ENCODE measurements around the gene MYH11.
A peak's percentile ranks its signal among the peaks of the same experiment; 100 is the strongest.

The MYH11 gene

GRCh38 chr16:15752717-15753488, 103.9 kb downstream of the MYH11 start:
- no CpG with 5 or more reads among the region's 12 CpGs for WGBS (ENCODE audit: extremely low coverage, insufficient coverage, low lambda C conversion rate)

GRCh38 chr16:15751940-15752339, 104.9 kb downstream of the MYH11 start:
- WGBS (ENCODE audit: extremely low coverage, insufficient coverage, low lambda C conversion rate), result no CpG with 5 or more reads among the region's 7 CpGs
- Histone ChIP-seq H2BK120ac (ENCODE audit: low read depth, low read length) (no peak overlapping the region), H3K56ac (ENCODE audit: low read length) (no peak overlapping the region), H3K4ac (ENCODE audit: low read depth, low read length) (no peak overlapping the region), H3K4me3 (ENCODE audit: low read length) (no peak overlapping the region), H2BK5ac (ENCODE audit: low read length) (no peak overlapping the region), H3K9ac (ENCODE audit: low read length) (no peak overlapping the region), H3K36me3 (ENCODE audit: control insufficient read depth, insufficient read depth, low read length) (no peaks in the 10 kb centered on the region), H3K4me1 (ENCODE audit: control insufficient read depth, low read depth, low read length) (no peaks in the 10 kb centered on the region), H4K8ac (ENCODE audit: low read depth, low read length) (no peak overlapping the region), H3K27me3 (ENCODE audit: insufficient read depth, low read length, poor library complexity) (no peaks in the 10 kb centered on the region), H4K5ac (ENCODE audit: low read length) (no peak overlapping the region), H3K23ac (ENCODE audit: low read length) (no peak overlapping the region), H3K18ac (ENCODE audit: low read length) (no peak overlapping the region), H3K79me1 (ENCODE audit: low read length) (no peaks in the 10 kb centered on the region), H2AK5ac (ENCODE audit: low read length) (no peak overlapping the region), H3K4me2 (ENCODE audit: low read length) (no peak overlapping the region), H3K27ac (ENCODE audit: low read depth, low read length) (no peak overlapping the region), H2BK15ac (replicated peaks; ENCODE audit: low read depth) (no peak overlapping the region), H3K79me2 (ENCODE audit: control insufficient read depth, insufficient read depth, low read length) (no peaks in the 10 kb centered on the region)
- DNase-seq, result no peak

More at GRCh38 chr16:15752717-15753488, 103.9 kb downstream of the MYH11 start:
- DNase-seq, result no peak
- no peak overlapping the region for H2AK5ac ChIP-seq (ENCODE audit: low read length)
- H3K56ac ChIP-seq (ENCODE audit: low read length), result no peak overlapping the region
- no peak overlapping the region for H4K8ac ChIP-seq (ENCODE audit: low read depth, low read length)
- H3K4ac ChIP-seq (ENCODE audit: low read depth, low read length), result no peak overlapping the region
- H4K5ac ChIP-seq (ENCODE audit: low read length), result no peak overlapping the region
- no peak overlapping the region for H3K4me2 ChIP-seq (ENCODE audit: low read length)
- H3K79me2 ChIP-seq (ENCODE audit: control insufficient read depth, insufficient read depth, low read length), result no peaks in the 10 kb centered on the region
- H3K79me1 ChIP-seq (ENCODE audit: low read length), result no peaks in the 10 kb centered on the region
- no peak overlapping the region for H2BK120ac ChIP-seq (ENCODE audit: low read depth, low read length)
- no peaks in the 10 kb centered on the region for H3K4me1 ChIP-seq (ENCODE audit: control insufficient read depth, low read depth, low read length)
- H3K36me3 ChIP-seq (ENCODE audit: control insufficient read depth, insufficient read depth, low read length), result no peaks in the 10 kb centered on the region
- no peak overlapping the region for H2BK15ac ChIP-seq (replicated peaks; ENCODE audit: low read depth)
- no peak overlapping the region for H3K18ac ChIP-seq (ENCODE audit: low read length)
- no peak overlapping the region for H3K27ac ChIP-seq (ENCODE audit: low read depth, low read length)
- H3K4me3 ChIP-seq (ENCODE audit: low read length), result no peak overlapping the region
- H3K23ac ChIP-seq (ENCODE audit: low read length), result no peak overlapping the region
- no peaks in the 10 kb centered on the region for H3K27me3 ChIP-seq (ENCODE audit: insufficient read depth, low read length, poor library complexity)
- no peak overlapping the region for H3K9ac ChIP-seq (ENCODE audit: low read length)
- H2BK5ac ChIP-seq (ENCODE audit: low read length), result no peak overlapping the region

- Histone ChIP-seq H3K27me3 (ENCODE audit: insufficient read depth, low read length, poor library complexity) (no peaks in the 10 kb centered on the region), H2AK5ac (ENCODE audit: low read length) (no peak overlapping the region), H3K27ac (ENCODE audit: low read depth, low read length) (no peak overlapping the region), H2BK5ac (ENCODE audit: low read length) (no peak overlapping the region), H4K8ac (ENCODE audit: low read depth, low read length) (no peak overlapping the region), H3K23ac (ENCODE audit: low read length) (no peak overlapping the region), H3K4me3 (ENCODE audit: low read length) (no peak overlapping the region), H3K18ac (ENCODE audit: low read length) (no peak overlapping the region), H3K79me1 (ENCODE audit: low read length) (no peaks in the 10 kb centered on the region), H3K4me1 (ENCODE audit: control insufficient read depth, low read depth, low read length) (no peaks in the 10 kb centered on the region), H3K36me3 (ENCODE audit: control insufficient read depth, insufficient read depth, low read length) (no peaks in the 10 kb centered on the region), H3K4ac (ENCODE audit: low read depth, low read length) (no peak overlapping the region), H3K56ac (ENCODE audit: low read length) (no peak overlapping the region), H3K4me2 (ENCODE audit: low read length) (no peak overlapping the region), H2BK15ac (replicated peaks; ENCODE audit: low read depth) (no peak overlapping the region), H2BK120ac (ENCODE audit: low read depth, low read length) (no peak overlapping the region), H3K9ac (ENCODE audit: low read length) (no peak overlapping the region), H3K79me2 (ENCODE audit: control insufficient read depth, insufficient read depth, low read length) (no peaks in the 10 kb centered on the region), H4K5ac (ENCODE audit: low read length) (no peak overlapping the region)
- WGBS (ENCODE audit: extremely low coverage, insufficient coverage, low lambda C conversion rate), result no CpG with 5 or more reads among the region's 18 CpGs
- DNase-seq, result no peak
These were observed 106.8 kb downstream of the MYH11 start for GRCh38 chr16:15749985-15750384.

DNA sequence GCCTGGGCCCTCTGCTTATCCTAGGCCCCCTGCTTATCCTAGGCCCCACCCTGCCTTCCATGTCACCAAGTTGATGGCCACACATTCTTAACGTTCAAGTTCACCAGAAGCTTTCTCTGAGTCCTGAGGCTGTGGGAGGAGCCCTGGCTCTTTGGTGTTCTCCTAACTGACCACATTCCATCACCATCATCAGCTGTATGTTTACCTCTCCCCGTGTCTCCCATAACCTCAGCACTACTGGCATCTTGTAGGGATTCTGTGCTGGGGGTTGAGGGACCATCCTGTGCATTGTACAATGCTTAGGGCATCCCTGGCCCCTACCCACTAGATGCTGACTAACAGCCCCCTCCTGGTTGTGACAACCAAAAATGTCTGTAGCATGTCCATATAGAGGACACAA, 107.5 kb downstream of the MYH11 start:
- DNase-seq, result peak; percentile 32
- Histone ChIP-seq H3K4me1 (ENCODE audit: control insufficient read depth, low read depth, low read length) (no peaks in the 10 kb centered on the region), H3K79me1 (ENCODE audit: low read length) (no peaks in the 10 kb centered on the region), H2BK5ac (ENCODE audit: low read length) (no peak overlapping the region), H2BK15ac (replicated peaks; ENCODE audit: low read depth) (no peak overlapping the region), H2BK120ac (ENCODE audit: low read depth, low read length) (no peak overlapping the region), H3K4ac (ENCODE audit: low read depth, low read length) (no peak overlapping the region), H3K27me3 (ENCODE audit: insufficient read depth, low read length, poor library complexity) (no peaks in the 10 kb centered on the region), H3K9ac (ENCODE audit: low read length) (no peak overlapping the region), H3K23ac (ENCODE audit: low read length) (no peak overlapping the region), H2AK5ac (ENCODE audit: low read length) (no peak overlapping the region), H4K8ac (ENCODE audit: low read depth, low read length) (no peak overlapping the region), H3K36me3 (ENCODE audit: control insufficient read depth, insufficient read depth, low read length) (no peaks in the 10 kb centered on the region), H3K4me3 (ENCODE audit: low read length) (no peak overlapping the region), H3K4me2 (ENCODE audit: low read length) (no peak overlapping the region), H3K79me2 (ENCODE audit: control insufficient read depth, insufficient read depth, low read length) (no peaks in the 10 kb centered on the region), H3K18ac (ENCODE audit: low read length) (no peak overlapping the region), H3K56ac (ENCODE audit: low read length) (no peak overlapping the region), H4K5ac (ENCODE audit: low read length) (no peak overlapping the region), H3K27ac (ENCODE audit: low read depth, low read length) (no peak overlapping the region)
- no CpG with 5 or more reads among the region's 2 CpGs for WGBS (ENCODE audit: extremely low coverage, insufficient coverage, low lambda C conversion rate)

DNA sequence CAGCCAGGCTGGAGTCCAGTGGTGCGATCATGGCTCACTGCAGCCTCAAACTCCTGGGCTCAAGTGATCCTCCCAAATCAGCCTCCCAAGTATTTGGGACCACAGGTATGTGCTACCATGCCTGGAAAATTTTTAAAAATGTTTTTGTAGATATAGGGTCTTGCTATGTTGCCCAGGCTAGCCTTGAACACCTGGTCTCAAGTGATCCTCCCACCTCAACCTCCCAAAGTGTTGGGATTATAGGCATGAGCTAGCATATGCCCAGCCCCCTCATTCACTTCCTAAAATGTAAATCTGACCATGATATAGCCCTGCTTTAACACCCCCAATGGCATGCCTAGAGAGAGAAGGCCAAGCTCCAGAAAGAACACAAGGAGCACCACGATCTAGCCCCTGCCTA, 108.2 kb downstream of the MYH11 start:
- Histone ChIP-seq H3K27me3 (ENCODE audit: insufficient read depth, low read length, poor library complexity) (no peaks in the 10 kb centered on the region), H2AK5ac (ENCODE audit: low read length) (no peak overlapping the region), H3K4me2 (ENCODE audit: low read length) (no peak overlapping the region), H3K36me3 (ENCODE audit: control insufficient read depth, insufficient read depth, low read length) (no peaks in the 10 kb centered on the region), H4K8ac (ENCODE audit: low read depth, low read length) (no peak overlapping the region), H3K79me2 (ENCODE audit: control insufficient read depth, insufficient read depth, low read length) (no peaks in the 10 kb centered on the region), H3K4me3 (ENCODE audit: low read length) (no peak overlapping the region), H3K56ac (ENCODE audit: low read length) (no peak overlapping the region), H3K9ac (ENCODE audit: low read length) (no peak overlapping the region), H3K79me1 (ENCODE audit: low read length) (no peaks in the 10 kb centered on the region), H4K5ac (ENCODE audit: low read length) (no peak overlapping the region), H3K27ac (ENCODE audit: low read depth, low read length) (no peak overlapping the region), H2BK15ac (replicated peaks; ENCODE audit: low read depth) (no peak overlapping the region), H2BK5ac (ENCODE audit: low read length) (no peak overlapping the region), H3K23ac (ENCODE audit: low read length) (no peak overlapping the region), H3K4me1 (ENCODE audit: control insufficient read depth, low read depth, low read length) (no peaks in the 10 kb centered on the region), H2BK120ac (ENCODE audit: low read depth, low read length) (no peak overlapping the region), H3K4ac (ENCODE audit: low read depth, low read length) (no peak overlapping the region), H3K18ac (ENCODE audit: low read length) (no peak overlapping the region)
- no peak for DNase-seq
- no CpG with 5 or more reads among the region's 2 CpGs for WGBS (ENCODE audit: extremely low coverage, insufficient coverage, low lambda C conversion rate)

- Histone ChIP-seq H3K27ac (ENCODE audit: low read depth, low read length) (no peak overlapping the region), H2AK5ac (ENCODE audit: low read length) (no peak overlapping the region), H2BK5ac (ENCODE audit: low read length) (no peak overlapping the region), H3K18ac (ENCODE audit: low read length) (no peak overlapping the region), H3K4ac (ENCODE audit: low read depth, low read length) (no peak overlapping the region), H2BK15ac (replicated peaks; ENCODE audit: low read depth) (no peak overlapping the region), H3K4me3 (ENCODE audit: low read length) (no peak overlapping the region), H3K9ac (ENCODE audit: low read length) (no peak overlapping the region), H3K79me2 (ENCODE audit: control insufficient read depth, insufficient read depth, low read length) (no peaks in the 10 kb centered on the region), H3K23ac (ENCODE audit: low read length) (no peak overlapping the region), H3K36me3 (ENCODE audit: control insufficient read depth, insufficient read depth, low read length) (no peaks in the 10 kb centered on the region), H3K4me2 (ENCODE audit: low read length) (no peak overlapping the region), H2BK120ac (ENCODE audit: low read depth, low read length) (no peak overlapping the region), H3K4me1 (ENCODE audit: control insufficient read depth, low read depth, low read length) (no peaks in the 10 kb centered on the region), H3K27me3 (ENCODE audit: insufficient read depth, low read length, poor library complexity) (no peaks in the 10 kb centered on the region), H3K79me1 (ENCODE audit: low read length) (no peaks in the 10 kb centered on the region), H4K5ac (ENCODE audit: low read length) (no peak overlapping the region), H3K56ac (ENCODE audit: low read length) (no peak overlapping the region), H4K8ac (ENCODE audit: low read depth, low read length) (no peak overlapping the region)
- WGBS (ENCODE audit: extremely low coverage, insufficient coverage, low lambda C conversion rate), result no CpG with 5 or more reads among the region's 14 CpGs
- no peak for DNase-seq
These were observed 108.9 kb downstream of the MYH11 start for GRCh38 chr16:15747937-15748336.
